Mesangial cell (primary cell): Measurements from ENCODE around the gene C10orf120. TPM values are rescaled to one million over a fixed set of nuclear protein-coding genes. Genes with fewer than 3 reads are reported as not detected.

ENCODE experiments used
- total RNA-seq: library from RNA; depleted of rRNA; stranded (reverse); fragments of >200 nt; gene quantifications from 2 replicates; pipeline ENCODE4 v1.2.3, GENCODE V29; 2015

Gene C10orf120
- total RNA-seq = not detected in 2 replicates

DNA sequence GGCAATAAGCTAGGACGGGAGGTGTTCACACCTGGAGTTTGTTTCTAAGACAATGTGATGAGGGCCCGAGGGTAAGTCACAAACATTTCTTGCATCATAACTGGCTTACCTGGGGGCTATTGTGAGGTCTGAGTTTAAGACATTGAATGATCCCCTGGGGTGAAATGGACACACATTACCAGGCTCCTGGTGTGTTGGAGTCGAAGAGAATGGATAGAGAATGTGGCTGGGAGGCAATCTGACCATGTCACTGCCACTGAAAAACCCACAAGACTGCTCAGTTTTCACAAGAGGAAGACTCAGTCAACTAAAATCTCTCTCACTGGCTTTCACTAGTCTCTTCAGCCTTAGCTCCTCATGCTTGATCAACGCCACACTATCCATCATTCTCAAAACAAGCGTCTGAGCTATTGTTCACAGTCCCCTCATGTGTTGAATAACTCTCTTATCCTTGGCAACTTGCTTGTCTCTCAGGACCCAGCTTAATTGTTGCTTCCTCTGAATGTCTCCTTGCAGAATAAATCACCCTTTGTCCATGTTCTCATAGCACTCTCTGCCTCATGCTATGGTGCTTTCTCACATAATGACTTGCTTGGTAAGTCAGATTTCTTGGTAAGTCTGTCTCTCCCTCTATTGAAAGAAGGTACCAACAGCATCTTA, at the start of gene C10orf120:
TSS of gene C10orf120 (minus strand) at position 51 of the 660 bp plus-strand sequence. CDS start 56 bp downstream, outside the sequence.

Other genes with a start within 250 kb of the C10orf120 start
- gene ARMS2, start 245.2 kb downstream of the C10orf120 start, total RNA-seq = not detected in 2 replicates
- 83.4 and 265 TPM in 2 replicates for gene HTRA1, start 238.3 kb downstream of the C10orf120 start, total RNA-seq
- gene DMBT1, start 139.1 kb downstream of the C10orf120 start, total RNA-seq = under 0.01 and 0.13 TPM in 2 replicates
- gene CUZD1, start 146.0 kb upstream of the C10orf120 start, total RNA-seq = 0.16 and 0.51 TPM in 2 replicates
- gene FAM24B, start 179.7 kb upstream of the C10orf120 start, total RNA-seq = 1.3 and 2.0 TPM in 2 replicates
- not detected in 2 replicates for gene FAM24A, start 210.8 kb upstream of the C10orf120 start, total RNA-seq